HG03432 (cell line): ENCODE measurements around the gene ARHGAP9.
"Not testable (repeated sequence)": the region's sequence is repeated elsewhere in the genome, so short reads cannot be mapped to it uniquely, and the experiment has no call there.

Experiments used
- ATAC-seq: cut with Tn5 transposase; IDR thresholded peaks from one replicate; pipeline ENCODE4 v1.9.1; 2021; ENCODE audit warnings: mild to moderate bottlenecking, moderate library complexity; ENCODE audit not compliant: unreplicated experiment

The ARHGAP9 gene

GRCh38 chr12:57517718-57518117 lies 38.1 kb upstream of the ARHGAP9 start:
- not testable (repeated sequence) for ATAC-seq

- no peak for ATAC-seq
Observed at GRCh38 chr12:57517187-57517586, 37.5 kb upstream of the ARHGAP9 start.

GRCh38 chr12:57516617-57517153 lies 37.0 kb upstream of the ARHGAP9 start:
- ATAC-seq, result no peak

- ATAC-seq, result no peak
Observed at GRCh38 chr12:57515934-57516541, 36.4 kb upstream of the ARHGAP9 start.

- ATAC-seq, result no peak
Observed at GRCh38 chr12:57515408-57515933, 35.8 kb upstream of the ARHGAP9 start.

GRCh38 chr12:57514720-57515407 lies 35.2 kb upstream of the ARHGAP9 start:
- no peak for ATAC-seq

- ATAC-seq, result not testable (repeated sequence)
Observed at GRCh38 chr12:57514246-57514645, 34.6 kb upstream of the ARHGAP9 start.

- not testable (repeated sequence) for ATAC-seq
Observed at GRCh38 chr12:57513677-57514076, 34.0 kb upstream of the ARHGAP9 start.

GRCh38 chr12:57513266-57513665 lies 33.6 kb upstream of the ARHGAP9 start:
- no peak for ATAC-seq

GRCh38 chr12:57512665-57513064 lies 33.0 kb upstream of the ARHGAP9 start:
- no peak for ATAC-seq

- ATAC-seq, result no peak
Observed at GRCh38 chr12:57511588-57512325, 32.1 kb upstream of the ARHGAP9 start.

- ATAC-seq, result no peak
Observed at GRCh38 chr12:57511161-57511560, 31.5 kb upstream of the ARHGAP9 start.

- not testable (repeated sequence) for ATAC-seq
Observed at GRCh38 chr12:57507796-57508195, 28.1 kb upstream of the ARHGAP9 start.

GRCh38 chr12:57506541-57506940 lies 26.9 kb upstream of the ARHGAP9 start:
- not testable (repeated sequence) for ATAC-seq

GRCh38 chr12:57502311-57502969 lies 22.8 kb upstream of the ARHGAP9 start:
- not testable (repeated sequence) for ATAC-seq

- no peak for ATAC-seq
Observed at GRCh38 chr12:57500213-57500612, 20.5 kb upstream of the ARHGAP9 start.

- ATAC-seq, result no peak
Observed at GRCh38 chr12:57498571-57498970, 18.9 kb upstream of the ARHGAP9 start.

GRCh38 chr12:57498132-57498502 lies 18.5 kb upstream of the ARHGAP9 start:
- no peak for ATAC-seq

GRCh38 chr12:57497223-57498131 lies 17.8 kb upstream of the ARHGAP9 start:
- no peak for ATAC-seq

GRCh38 chr12:57496822-57497221 lies 17.2 kb upstream of the ARHGAP9 start:
- no peak for ATAC-seq
